GM12878 (cell line): ENCODE results near the gene GALNT3. TPM values are rescaled to one million over a fixed set of nuclear protein-coding genes. Genes with fewer than 3 reads are reported as not detected.

Source experiments
- ATAC-seq: fragments of 200-7000 bp; cut with Tn5 transposase; 3 replicates; pipeline ENCODE4 v1.9.1; 2020; ENCODE audit warnings: mild to moderate bottlenecking, moderate library complexity
- BruUV-seq: library from RNA; stranded (reverse); fragments of 400-500 nt; replicated peaks from 2 replicates; lab custom pipeline; 2021; lab: Mats Ljungman, UMichigan
- CTCF ChIA-PET: fragments of 300-600 bp; sonication (Branson Sonifier 250); formaldehyde crosslinking; extraction: SDS; loops from one replicate; lab custom pipeline; 2021; ENCODE audit warnings: inconsistent platforms; lab: Yijun Ruan, JAX
- POLR2A ChIA-PET: fragments of 350-600 bp; formaldehyde crosslinking; extraction: SDS; loops from one replicate; lab custom pipeline; 2021; ENCODE audit warnings: inconsistent platforms; lab: Charles Lee
- RAD21 ChIA-PET: fragments of 300-600 bp; sonication (Branson Sonifier 250); formaldehyde crosslinking; loops from one replicate; lab custom pipeline; 2023; ENCODE audit warnings: antibody characterized with exemption; ENCODE audit not compliant: unreplicated experiment; lab: Charles Lee
- SMC1A ChIA-PET: fragments of 300-600 bp; sonication (Branson Sonifier 250); formaldehyde crosslinking; loops from one replicate; lab custom pipeline; 2023; ENCODE audit not compliant: unreplicated experiment, uncharacterized antibody; lab: Charles Lee
- DNase-seq: peaks from one replicate; pipeline ENCODE4 v3.0.0-alpha.2; 2011; ENCODE audit warnings: low read depth, low spot score
- FAIRE-seq: peaks from 3 replicates; lab custom pipeline; 2011; peaks lifted over from hg19 to GRCh38; lab: Jason Lieb, UNC
- H2AFZ ChIP-seq: 2 replicates; pipeline ENCODE4 v1.6.0; 2011; ENCODE audit warnings: low read depth, low read length, control low read depth; ENCODE audit not compliant: control insufficient read depth
- H3K27ac ChIP-seq: 2 replicates; pipeline ENCODE4 v1.5.1; 2011; ENCODE audit warnings: control low read depth; ENCODE audit not compliant: control insufficient read depth, insufficient read depth
- H3K27me3 ChIP-seq, 2 experiments: replicated peaks in 1 of 2; 2 replicates each; pipeline versions ENCODE4 v1.6.0 to v1.6.1; 2011; ENCODE audit warnings: low read length in 1 of 2; ENCODE audit not compliant: control insufficient read depth in 2 of 2, insufficient read depth in 2 of 2
- H3K36me3 ChIP-seq, 2 experiments: 2 replicates each; pipeline ENCODE4 v1.5.1; 2011; ENCODE audit warnings: low read length in 1 of 2; ENCODE audit not compliant: control insufficient read depth in 2 of 2, insufficient read depth in 2 of 2
- H3K4me1 ChIP-seq: 2 replicates; pipeline ENCODE4 v1.6.1; 2011; ENCODE audit warnings: mild to moderate bottlenecking, low read length, moderate library complexity, mixed read lengths; ENCODE audit not compliant: control insufficient read depth, insufficient read depth
- H3K4me2 ChIP-seq: 2 replicates; pipeline ENCODE4 v1.6.0; 2011; ENCODE audit warnings: control low read depth; ENCODE audit not compliant: control insufficient read depth, insufficient read depth
- H3K4me3 ChIP-seq: fragments of 200-600 bp; sonication (generic); 2 replicates; pipeline ENCODE4 v1.5.1; 2016
- H3K79me2 ChIP-seq: 2 replicates; pipeline ENCODE4 v1.6.0; 2011; ENCODE audit warnings: low read length; ENCODE audit not compliant: control insufficient read depth, insufficient read depth
- H3K9ac ChIP-seq: 2 replicates; pipeline ENCODE4 v1.8.0; 2011; ENCODE audit warnings: low read length, control low read depth, mixed read lengths; ENCODE audit not compliant: control insufficient read depth, insufficient read depth
- H3K9me3 ChIP-seq: replicated peaks from 3 replicates; pipeline ENCODE4 v1.5.1; 2011; ENCODE audit warnings: mild to moderate bottlenecking, low read length; ENCODE audit not compliant: control insufficient read depth, insufficient read depth
- H4K20me1 ChIP-seq: 2 replicates; pipeline ENCODE4 v1.6.0; 2011; ENCODE audit not compliant: control insufficient read depth, insufficient read depth
- BMI1 ChIP-seq: fragments of 450-650 bp; IDR thresholded peaks from 2 replicates; pipeline ENCODE4 v1.6.1; 2016; ENCODE audit warnings: mild to moderate bottlenecking, moderate library complexity, borderline replicate concordance
- CBX3 ChIP-seq: fragments of 200-600 bp; sonication (generic); IDR thresholded peaks from 2 replicates; pipeline ENCODE4 v1.6.1; 2016; ENCODE audit warnings: low read depth, borderline replicate concordance
- DPF2 ChIP-seq: fragments of 450-650 bp; IDR thresholded peaks from 2 replicates; pipeline ENCODE4 v1.6.1; 2017; ENCODE audit warnings: mild to moderate bottlenecking
- EZH2 ChIP-seq: IDR thresholded peaks from 2 replicates; pipeline ENCODE4 v1.6.1; 2012; ENCODE audit warnings: low read depth, mild to moderate bottlenecking, control low read depth, inconsistent platforms, low read length, borderline replicate concordance; ENCODE audit not compliant: control insufficient read depth
- FOXM1 ChIP-seq: IDR thresholded peaks from 2 replicates; pipeline ENCODE4 v1.6.1; 2012; ENCODE audit warnings: low read depth, mild to moderate bottlenecking, inconsistent platforms, low read length, moderate library complexity
- GABPA ChIP-seq: IDR thresholded peaks from 2 replicates; pipeline ENCODE4 v1.6.1; 2014; ENCODE audit warnings: antibody characterized with exemption, low read depth, mild to moderate bottlenecking, inconsistent platforms
- HDGF ChIP-seq: fragments of 450-650 bp; IDR thresholded peaks from 2 replicates; pipeline ENCODE4 v1.6.1; 2016; ENCODE audit warnings: antibody characterized with exemption
- KLF5 ChIP-seq: fragments of 450-650 bp; IDR thresholded peaks from 2 replicates; pipeline ENCODE4 v1.6.1; 2014; ENCODE audit warnings: mild to moderate bottlenecking; ENCODE audit not compliant: partially characterized antibody
- POLR2A ChIP-seq: IDR thresholded peaks from 2 replicates; pipeline ENCODE4 v1.6.1; 2011; ENCODE audit warnings: low read depth, mild to moderate bottlenecking, low read length
- POLR2AphosphoS5 ChIP-seq: IDR thresholded peaks from 2 replicates; pipeline ENCODE4 v1.6.1; 2011; ENCODE audit warnings: mild to moderate bottlenecking, low read length, inconsistent platforms
- SREBF2 ChIP-seq: IDR thresholded peaks from 2 replicates; pipeline ENCODE4 v1.6.1; 2012; ENCODE audit warnings: mild to moderate bottlenecking, low read length
- YBX1 ChIP-seq: fragments of 450-650 bp; IDR thresholded peaks from 2 replicates; pipeline ENCODE4 v1.6.1; 2016; ENCODE audit warnings: antibody characterized with exemption
- WGBS: methylation state at CpG from one replicate; pipeline ENCODE4 v1.1.6; 2016; ENCODE audit warnings: low lambda C conversion rate; ENCODE audit not compliant: insufficient replicate concordance, insufficient coverage; ENCODE audit errors: missing lambda C conversion rate; 5-methylcytosine and 5-hydroxymethylcytosine counted together
- in situ Hi-C: fragments of 300-500 bp; cut with MboI; formaldehyde crosslinking; loops from 9 replicates; pipeline ENCODE4 v1.14.3; 2018; ENCODE audit warnings: mixed read lengths
- intact Hi-C: fragments of 100-400 bp; cut with micrococcal nuclease; formaldehyde crosslinking; loops from one replicate; pipeline ENCODE4 v1.14.2; 2022; ENCODE audit not compliant: unreplicated experiment
- polyA plus RNA-seq, 11 experiments: library from polyadenylated mRNA; depleted of rRNA in 4 of 11; unstranded in 6 of 11; stranded (reverse) in 5 of 11; fragments of >200 nt; fragmentation: Nextera tagmentation in 4 of 11; fragmentation: Illumina TruSeq in 1 of 11; extraction: Ambion mirVana in 4 of 11; extraction: Trizol in 1 of 11; gene quantifications; 1 replicate in 1 of 11; 2 replicates in 10 of 11; pipeline versions ENCODE4 v1.2.1 to v1.2.3, GENCODE V29; 2011 to 2016; ENCODE audit warnings: inconsistent platforms in 2 of 11, missing spikeins in 2 of 11, low read depth in 1 of 11
- total RNA-seq, 4 experiments: library from RNA; depleted of rRNA in 3 of 4; stranded (reverse); fragments of >200 nt in 3 of 4; fragmentation: Illumina TruSeq in 1 of 4; extraction: Trizol in 1 of 4; gene quantifications; 2 replicates each; pipeline versions ENCODE4 v1.2.1 to v1.2.3, GENCODE V29; 2013 to 2021
- TF ChIP-seq, protein P1 (sequence below): fragments of 450-650 bp; IDR thresholded peaks from 2 replicates; pipeline ENCODE4 v1.6.1; 2017; ENCODE audit warnings: low read depth, mild to moderate bottlenecking, moderate library complexity
- TF ChIP-seq, protein P2 (sequence below): fragments of 450-650 bp; conservative IDR thresholded peaks from 2 replicates; pipeline ENCODE4 v1.6.1; 2017; ENCODE audit warnings: mild to moderate bottlenecking, moderate library complexity

The GALNT3 gene
- total and polyA plus RNA-seq, 10 of the 15 experiments (the other 5 are each of a cell fraction or from before 2014, with no cell fraction given), result 0.53 to 3.7 (median 1.1) TPM

DNA sequence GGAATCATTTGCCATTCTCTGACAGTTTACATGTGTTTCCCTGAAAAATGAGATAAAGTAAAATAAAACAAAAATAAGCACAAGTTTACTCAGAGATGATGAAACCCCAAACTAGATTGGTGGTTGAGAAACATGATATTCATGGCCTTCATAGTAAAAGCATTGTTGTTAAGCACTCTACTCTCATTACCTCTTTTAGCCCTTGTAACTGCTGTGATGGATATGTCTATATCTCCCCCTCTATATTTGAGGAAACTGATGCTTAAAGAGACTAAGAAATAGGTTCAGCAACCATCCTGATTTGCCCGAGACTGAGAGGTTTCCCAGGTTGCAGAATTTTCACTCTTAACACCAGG lies 33.9 kb upstream of the GALNT3 start:
- Histone ChIP-seq H3K9me3 (no peaks in the 10 kb centered on the region), H4K20me1 (no peaks in the 10 kb centered on the region), H3K4me2 (no peak overlapping the region), H3K27me3 (no peaks in the 10 kb centered on the region), H2AFZ (no peak overlapping the region), H3K79me2 (no peaks in the 10 kb centered on the region), H3K4me3 (no peak overlapping the region), H3K36me3 (no peaks in the 10 kb centered on the region), H3K4me1 (no peaks in the 10 kb centered on the region), H3K27ac (no peak overlapping the region), H3K9ac (no peak overlapping the region)
- intact Hi-C loops, result no loop called here
- CTCF ChIA-PET, result interaction anchor here (1.2 kb wide), 1 partner anchor 46 kb away, joined by 4 read pairs; no protein-coding TSS in a partner anchor
- ATAC-seq (no peak), FAIRE-seq (no peak), DNase-seq (no peak)
- in situ Hi-C loops, result no loop called here
- SMC1A ChIA-PET, result interaction anchor here (1.1 to 1.3 kb wide), 2 partner anchors 15 to 134 kb away, joined by 3 to 6 read pairs; no protein-coding TSS in a partner anchor
- no TSS peak for BruUV-seq
- RAD21 ChIA-PET, result no interaction called here
- WGBS, result 0% methylated on average over 1 of the region's 1 CpG
- POLR2A ChIA-PET, result no interaction called here
- TF ChIP-seq GABPA (no peak), FOXM1 (no peak), DPF2 (no peak), HDGF (no peak), CBX3 (no peak), POLR2A (no peak), KLF5 (no peak), BMI1 (no peak), SREBF2 (no peak), POLR2AphosphoS5 (no peak), EZH2 (no peak), YBX1 (no peak)
- TF ChIP-seq, protein P1, sequence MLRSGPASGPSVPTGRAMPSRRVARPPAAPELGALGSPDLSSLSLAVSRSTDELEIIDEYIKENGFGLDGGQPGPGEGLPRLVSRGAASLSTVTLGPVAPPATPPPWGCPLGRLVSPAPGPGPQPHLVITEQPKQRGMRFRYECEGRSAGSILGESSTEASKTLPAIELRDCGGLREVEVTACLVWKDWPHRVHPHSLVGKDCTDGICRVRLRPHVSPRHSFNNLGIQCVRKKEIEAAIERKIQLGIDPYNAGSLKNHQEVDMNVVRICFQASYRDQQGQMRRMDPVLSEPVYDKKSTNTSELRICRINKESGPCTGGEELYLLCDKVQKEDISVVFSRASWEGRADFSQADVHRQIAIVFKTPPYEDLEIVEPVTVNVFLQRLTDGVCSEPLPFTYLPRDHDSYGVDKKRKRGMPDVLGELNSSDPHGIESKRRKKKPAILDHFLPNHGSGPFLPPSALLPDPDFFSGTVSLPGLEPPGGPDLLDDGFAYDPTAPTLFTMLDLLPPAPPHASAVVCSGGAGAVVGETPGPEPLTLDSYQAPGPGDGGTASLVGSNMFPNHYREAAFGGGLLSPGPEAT, result no peak
- TF ChIP-seq, protein P2, sequence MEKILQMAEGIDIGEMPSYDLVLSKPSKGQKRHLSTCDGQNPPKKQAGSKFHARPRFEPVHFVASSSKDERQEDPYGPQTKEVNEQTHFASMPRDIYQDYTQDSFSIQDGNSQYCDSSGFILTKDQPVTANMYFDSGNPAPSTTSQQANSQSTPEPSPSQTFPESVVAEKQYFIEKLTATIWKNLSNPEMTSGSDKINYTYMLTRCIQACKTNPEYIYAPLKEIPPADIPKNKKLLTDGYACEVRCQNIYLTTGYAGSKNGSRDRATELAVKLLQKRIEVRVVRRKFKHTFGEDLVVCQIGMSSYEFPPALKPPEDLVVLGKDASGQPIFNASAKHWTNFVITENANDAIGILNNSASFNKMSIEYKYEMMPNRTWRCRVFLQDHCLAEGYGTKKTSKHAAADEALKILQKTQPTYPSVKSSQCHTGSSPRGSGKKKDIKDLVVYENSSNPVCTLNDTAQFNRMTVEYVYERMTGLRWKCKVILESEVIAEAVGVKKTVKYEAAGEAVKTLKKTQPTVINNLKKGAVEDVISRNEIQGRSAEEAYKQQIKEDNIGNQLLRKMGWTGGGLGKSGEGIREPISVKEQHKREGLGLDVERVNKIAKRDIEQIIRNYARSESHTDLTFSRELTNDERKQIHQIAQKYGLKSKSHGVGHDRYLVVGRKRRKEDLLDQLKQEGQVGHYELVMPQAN, result no peak
